ENCODE results near the gene KIF4A.

The KIF4A gene

DNA sequence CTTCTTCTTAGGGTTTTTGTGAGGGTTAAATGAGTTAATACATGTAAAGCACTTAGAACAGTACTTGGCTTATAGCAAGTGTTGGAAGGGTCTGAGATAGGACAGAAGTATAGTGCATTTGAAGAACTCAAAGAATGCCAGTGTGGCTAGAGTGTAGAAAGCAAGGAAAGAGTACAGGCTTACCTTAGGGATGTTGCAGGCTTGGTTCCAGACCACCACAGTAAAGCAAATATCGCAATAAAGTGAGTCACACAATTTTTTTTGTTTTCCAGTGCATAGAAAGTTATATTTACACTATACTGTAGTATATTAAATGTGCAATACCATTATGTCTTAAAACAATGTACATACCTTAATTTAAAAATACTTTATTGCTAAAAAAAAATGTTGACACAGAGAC lies 41.3 kb downstream of the KIF4A start:
- Histone ChIP-seq H3K9me3 (ENCODE audit: severe bottlenecking) (no peaks in the 10 kb centered on the region), H3K27me3 (ENCODE audit: insufficient read depth, poor library complexity, severe bottlenecking) (no peaks in the 10 kb centered on the region), H3K4me1 (ENCODE audit: insufficient read depth, poor library complexity, severe bottlenecking) (no peaks in the 10 kb centered on the region), H3K36me3 (ENCODE audit: low read depth) (peaks cover 15% of the 10 kb centered on the region), H3K27ac (ENCODE audit: poor library complexity, severe bottlenecking) (no peak overlapping the region), H3K4me3 (ENCODE audit: severe bottlenecking) (no peak overlapping the region)
- TF ChIP-seq, protein P1, sequence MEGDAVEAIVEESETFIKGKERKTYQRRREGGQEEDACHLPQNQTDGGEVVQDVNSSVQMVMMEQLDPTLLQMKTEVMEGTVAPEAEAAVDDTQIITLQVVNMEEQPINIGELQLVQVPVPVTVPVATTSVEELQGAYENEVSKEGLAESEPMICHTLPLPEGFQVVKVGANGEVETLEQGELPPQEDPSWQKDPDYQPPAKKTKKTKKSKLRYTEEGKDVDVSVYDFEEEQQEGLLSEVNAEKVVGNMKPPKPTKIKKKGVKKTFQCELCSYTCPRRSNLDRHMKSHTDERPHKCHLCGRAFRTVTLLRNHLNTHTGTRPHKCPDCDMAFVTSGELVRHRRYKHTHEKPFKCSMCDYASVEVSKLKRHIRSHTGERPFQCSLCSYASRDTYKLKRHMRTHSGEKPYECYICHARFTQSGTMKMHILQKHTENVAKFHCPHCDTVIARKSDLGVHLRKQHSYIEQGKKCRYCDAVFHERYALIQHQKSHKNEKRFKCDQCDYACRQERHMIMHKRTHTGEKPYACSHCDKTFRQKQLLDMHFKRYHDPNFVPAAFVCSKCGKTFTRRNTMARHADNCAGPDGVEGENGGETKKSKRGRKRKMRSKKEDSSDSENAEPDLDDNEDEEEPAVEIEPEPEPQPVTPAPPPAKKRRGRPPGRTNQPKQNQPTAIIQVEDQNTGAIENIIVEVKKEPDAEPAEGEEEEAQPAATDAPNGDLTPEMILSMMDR (IDR thresholded peaks at IDR 0.05; ENCODE audit: poor library complexity, severe bottlenecking), result no peak
- no peak for ATAC-seq (ENCODE audit: low read depth)
- DNase-seq (ENCODE audit: low spot score), result no peak

DNA sequence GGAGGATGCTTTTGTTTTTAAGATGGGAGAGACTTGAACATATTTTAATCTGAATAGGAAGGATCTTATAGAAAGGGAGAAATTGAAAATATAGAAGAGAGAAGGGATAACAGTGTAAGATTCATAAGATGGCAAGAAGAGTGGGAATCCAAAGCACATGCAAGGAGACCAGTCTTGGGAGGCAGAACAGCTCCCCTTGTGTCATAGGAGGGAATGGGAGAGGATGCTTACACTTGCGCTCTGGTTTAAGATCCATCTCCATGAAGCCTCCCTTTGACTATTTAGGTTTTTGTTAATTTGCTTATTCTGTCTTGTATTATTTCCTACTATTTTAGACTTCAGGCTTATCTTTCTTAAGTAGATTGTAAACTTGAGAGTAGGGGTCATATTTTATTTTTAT lies 42.7 kb downstream of the KIF4A start:
- no peak overlapping the region for H3K4me3 ChIP-seq (ENCODE audit: severe bottlenecking)
- no peaks in the 10 kb centered on the region for H3K4me1 ChIP-seq (ENCODE audit: insufficient read depth, poor library complexity, severe bottlenecking)
- ATAC-seq (ENCODE audit: low read depth) (no peak), DNase-seq (ENCODE audit: low spot score) (no peak)
- H3K27me3 ChIP-seq (ENCODE audit: insufficient read depth, poor library complexity, severe bottlenecking), result no peaks in the 10 kb centered on the region
- peaks cover 21% of the 10 kb centered on the region for H3K36me3 ChIP-seq (ENCODE audit: low read depth)
- TF ChIP-seq, protein P1 (IDR thresholded peaks at IDR 0.05; ENCODE audit: poor library complexity, severe bottlenecking), result no peak
- no peak overlapping the region for H3K27ac ChIP-seq (ENCODE audit: poor library complexity, severe bottlenecking)
- no peaks in the 10 kb centered on the region for H3K9me3 ChIP-seq (ENCODE audit: severe bottlenecking)

DNA sequence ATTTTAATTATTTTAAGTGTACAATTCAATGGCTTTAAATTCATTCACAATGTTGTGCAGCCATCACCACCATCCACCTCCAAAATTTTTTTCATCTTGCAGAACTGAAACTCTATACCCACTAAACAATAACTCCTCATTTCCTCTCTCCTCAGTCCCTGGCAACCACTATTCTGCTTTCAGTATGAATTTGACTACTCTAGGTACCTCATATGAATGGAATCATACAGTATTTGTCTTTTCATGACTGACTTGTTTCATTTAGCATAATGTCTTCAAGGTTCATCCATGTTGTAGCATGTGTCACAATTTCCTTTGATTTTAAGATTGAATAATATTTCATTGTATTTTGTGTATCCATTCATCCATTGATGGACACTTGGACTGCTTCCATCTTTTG lies 46.9 kb downstream of the KIF4A start:
- H3K4me3 ChIP-seq (ENCODE audit: severe bottlenecking), result no peak overlapping the region
- ATAC-seq (ENCODE audit: low read depth), result no peak
- H3K27me3 ChIP-seq (ENCODE audit: insufficient read depth, poor library complexity, severe bottlenecking), result no peaks in the 10 kb centered on the region
- no peaks in the 10 kb centered on the region for H3K9me3 ChIP-seq (ENCODE audit: severe bottlenecking)
- H3K27ac ChIP-seq (ENCODE audit: poor library complexity, severe bottlenecking), result no peak overlapping the region
- H3K36me3 ChIP-seq (ENCODE audit: low read depth), result peaks cover 25% of the 10 kb centered on the region
- no peak for DNase-seq (ENCODE audit: low spot score)
- TF ChIP-seq, protein P1 (IDR thresholded peaks at IDR 0.05; ENCODE audit: poor library complexity, severe bottlenecking), result no peak
- no peaks in the 10 kb centered on the region for H3K4me1 ChIP-seq (ENCODE audit: insufficient read depth, poor library complexity, severe bottlenecking)

DNA sequence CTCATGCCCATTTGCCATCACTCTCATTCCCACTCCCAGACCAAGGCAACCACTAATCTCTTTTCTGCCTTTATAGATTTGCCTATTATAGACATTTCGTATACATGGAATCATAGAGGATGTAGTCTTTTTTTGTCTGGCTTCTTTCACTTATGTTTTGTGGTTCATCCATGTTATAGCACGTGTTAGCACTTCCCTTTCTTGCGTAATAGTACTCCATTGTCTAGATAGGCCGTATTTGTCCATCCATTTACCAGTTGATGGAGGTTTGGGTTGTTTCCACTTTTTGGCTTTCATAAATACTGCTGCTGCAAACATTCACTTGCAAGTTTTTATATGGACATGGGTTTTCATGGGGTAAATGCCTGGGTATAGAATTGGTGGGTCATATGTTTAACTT lies 48.4 kb downstream of the KIF4A start:
- ATAC-seq (ENCODE audit: low read depth) (no peak), DNase-seq (ENCODE audit: low spot score) (no peak)
- Histone ChIP-seq H3K36me3 (ENCODE audit: low read depth) (peaks cover 33% of the 10 kb centered on the region), H3K9me3 (ENCODE audit: severe bottlenecking) (no peaks in the 10 kb centered on the region), H3K27me3 (ENCODE audit: insufficient read depth, poor library complexity, severe bottlenecking) (no peaks in the 10 kb centered on the region), H3K27ac (ENCODE audit: poor library complexity, severe bottlenecking) (no peak overlapping the region), H3K4me3 (ENCODE audit: severe bottlenecking) (no peak overlapping the region), H3K4me1 (ENCODE audit: insufficient read depth, poor library complexity, severe bottlenecking) (no peaks in the 10 kb centered on the region)
- TF ChIP-seq, protein P1 (IDR thresholded peaks at IDR 0.05; ENCODE audit: poor library complexity, severe bottlenecking), result no peak

DNA sequence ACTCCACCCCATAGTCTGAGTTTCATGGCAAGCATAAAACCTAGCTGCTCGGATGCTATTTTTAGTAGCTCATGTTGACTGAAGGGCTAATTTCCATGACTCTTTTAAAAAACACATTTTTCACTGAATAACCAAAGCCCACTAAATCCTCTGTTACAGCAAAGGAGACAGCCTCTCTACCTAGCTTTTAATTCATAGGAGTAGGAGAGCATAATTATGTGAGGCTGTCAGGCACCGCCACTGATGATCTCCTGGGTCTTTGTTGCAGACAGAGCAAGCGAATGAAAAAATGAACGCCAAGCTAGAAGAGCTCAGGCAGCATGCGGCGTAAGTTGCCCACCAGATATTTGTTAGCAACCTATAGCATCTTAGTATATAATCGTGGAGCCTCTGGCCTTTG lies 53.5 kb downstream of the KIF4A start:
- ATAC-seq (ENCODE audit: low read depth) (no peak), DNase-seq (ENCODE audit: low spot score) (no peak)
- TF ChIP-seq, protein P1 (IDR thresholded peaks at IDR 0.05; ENCODE audit: poor library complexity, severe bottlenecking), result no peak
- Histone ChIP-seq H3K36me3 (ENCODE audit: low read depth) (peaks cover 32% of the 10 kb centered on the region), H3K27ac (ENCODE audit: poor library complexity, severe bottlenecking) (no peak overlapping the region), H3K27me3 (ENCODE audit: insufficient read depth, poor library complexity, severe bottlenecking) (no peaks in the 10 kb centered on the region), H3K4me3 (ENCODE audit: severe bottlenecking) (no peak overlapping the region), H3K4me1 (ENCODE audit: insufficient read depth, poor library complexity, severe bottlenecking) (no peaks in the 10 kb centered on the region), H3K9me3 (ENCODE audit: severe bottlenecking) (no peaks in the 10 kb centered on the region)

Data from RWPE2 (cell line).